HepG2 (cell line): Measurements from ENCODE around the gene MAP3K5. TPM values are rescaled to one million over a fixed set of nuclear protein-coding genes. Genes with fewer than 3 reads are reported as not detected.

Experiments used
- ATAC-seq: fragments of 200-7000 bp; cut with Tn5 transposase; 3 replicates; pipeline ENCODE4 v1.9.1; 2020; ENCODE audit warnings: mild to moderate bottlenecking, moderate library complexity
- BruUV-seq: library from RNA; stranded (reverse); fragments of 400-500 nt; replicated peaks from 2 replicates; lab custom pipeline; 2021; lab: Mats Ljungman, UMichigan
- CTCF ChIA-PET: fragments of 300-600 bp; formaldehyde crosslinking; extraction: SDS; loops from one replicate; lab custom pipeline; 2021; ENCODE audit warnings: low total read pairs, inconsistent platforms, low intra/inter-chr PET ratio; lab: Yijun Ruan, JAX
- POLR2A ChIA-PET: fragments of 350-600 bp; sonication (Branson Sonifier 250); formaldehyde crosslinking; loops from one replicate; lab custom pipeline; 2020; ENCODE audit warnings: antibody characterized with exemption, inconsistent platforms; lab: Yijun Ruan, JAX
- DNase-seq: peaks from one replicate; pipeline ENCODE4 v3.0.0-alpha.2; 2015; ENCODE audit warnings: low spot score
- FAIRE-seq: peaks from 3 replicates; lab custom pipeline; 2011; peaks lifted over from hg19 to GRCh38; lab: Jason Lieb, UNC
- H2AFZ ChIP-seq: one replicate; pipeline ENCODE4 v1.6.1; 2011; ENCODE audit warnings: low read length, inconsistent platforms
- H3K27ac ChIP-seq: fragments of 300-600 bp; 3 replicates; pipeline ENCODE4 v1.8.0; 2011; ENCODE audit warnings: mixed run types, mild to moderate bottlenecking, mixed read lengths, low read length, inconsistent platforms; ENCODE audit not compliant: insufficient read depth; ENCODE audit errors: extremely low read length
- H3K27me3 ChIP-seq, 2 experiments: fragments of 200-600 bp in 1 of 2; 2 replicates in 1 of 2; 3 replicates in 1 of 2; pipeline versions ENCODE4 v1.6.0 to v1.8.0; 2011; ENCODE audit warnings: low read length in 2 of 2, mild to moderate bottlenecking in 2 of 2, moderate library complexity in 2 of 2, inconsistent platforms in 1 of 2; ENCODE audit not compliant: insufficient read depth in 2 of 2, control insufficient read depth in 1 of 2
- H3K36me3 ChIP-seq, 2 experiments: fragments of 200-600 bp in 1 of 2; replicated peaks in 1 of 2; 2 replicates in 1 of 2; 3 replicates in 1 of 2; pipeline versions ENCODE4 v1.5.1 to v1.8.0; 2011; ENCODE audit warnings: low read length in 2 of 2, inconsistent platforms in 1 of 2; ENCODE audit not compliant: insufficient read depth in 2 of 2, control insufficient read depth in 1 of 2
- H3K4me1 ChIP-seq: 2 replicates; pipeline ENCODE4 v1.5.1; 2012; ENCODE audit warnings: low read length, inconsistent platforms; ENCODE audit not compliant: insufficient read depth
- H3K4me2 ChIP-seq: 2 replicates; pipeline ENCODE4 v1.6.0; 2011; ENCODE audit warnings: low read depth, low read length, inconsistent platforms
- H3K4me3 ChIP-seq, 3 experiments: fragments of 200-600 bp in 1 of 3; sonication (generic), shearing (Covaris generic) in 1 of 3; replicated peaks in 1 of 3; 2 replicates each; pipeline ENCODE4 v1.5.1; 2011 to 2016; ENCODE audit warnings: low read length in 3 of 3, inconsistent platforms in 2 of 3, low read depth in 2 of 3, mild to moderate bottlenecking in 2 of 3, control low read depth in 1 of 3, mixed read lengths in 1 of 3; ENCODE audit not compliant: insufficient read depth in 1 of 3
- H3K79me2 ChIP-seq: one replicate; pipeline ENCODE4 v1.6.1; 2011; ENCODE audit warnings: low read length, inconsistent platforms; ENCODE audit not compliant: insufficient read depth
- H3K9ac ChIP-seq: 2 replicates; pipeline ENCODE4 v1.6.0; 2011; ENCODE audit warnings: mild to moderate bottlenecking, low read depth, low read length, inconsistent platforms; ENCODE audit not compliant: insufficient read depth
- H3K9me3 ChIP-seq: 2 replicates; pipeline ENCODE4 v1.5.1; 2012; ENCODE audit warnings: mild to moderate bottlenecking, low read length
- H4K20me1 ChIP-seq: 2 replicates; pipeline ENCODE4 v1.6.0; 2011; ENCODE audit warnings: inconsistent platforms, mild to moderate bottlenecking, low read length, moderate library complexity; ENCODE audit not compliant: insufficient read depth
- CENPBD1 ChIP-seq: sonication (generic); formaldehyde crosslinking; IDR thresholded peaks from 2 replicates; pipeline ENCODE4 v1.8.0; 2022; ENCODE audit warnings: missing genetic modification reagents, low read depth, mild to moderate bottlenecking, borderline replicate concordance
- CHD2 ChIP-seq: IDR thresholded peaks from 2 replicates; pipeline ENCODE4 v1.6.1; 2011; ENCODE audit warnings: low read depth, low read length, improper control_type of control experiment
- HNF4G ChIP-seq, 2 experiments: sonication (generic) in 1 of 2; formaldehyde crosslinking in 1 of 2; IDR thresholded peaks; 2 replicates each; pipeline versions ENCODE4 v1.4.0 to v1.6.1; 2011 to 2020; ENCODE audit warnings: borderline replicate concordance in 2 of 2, low read depth in 2 of 2, mild to moderate bottlenecking in 2 of 2, low read length in 1 of 2, missing genetic modification reagents in 1 of 2, moderate library complexity in 1 of 2
- NFIB ChIP-seq: sonication (generic); formaldehyde crosslinking; IDR thresholded peaks from 2 replicates; pipeline ENCODE4 v1.9.0; 2021; ENCODE audit warnings: missing genetic modification reagents, mild to moderate bottlenecking, borderline replicate concordance
- NFKB2 ChIP-seq: sonication (generic); formaldehyde crosslinking; IDR thresholded peaks from 2 replicates; pipeline ENCODE4 v1.4.0; 2020; ENCODE audit warnings: missing genetic modification reagents, borderline replicate concordance
- POLR2G ChIP-seq: fragments of 200-400 bp; formaldehyde crosslinking; IDR thresholded peaks from 2 replicates; pipeline ENCODE4 v1.6.1; 2018; ENCODE audit warnings: mild to moderate bottlenecking, low read depth, low read length, moderate library complexity
- REST ChIP-seq, 2 experiments: IDR thresholded peaks; 2 replicates each; pipeline ENCODE4 v1.6.1; 2011 to 2012; ENCODE audit warnings: low read length in 2 of 2, borderline replicate concordance in 1 of 2, low read depth in 1 of 2, mild to moderate bottlenecking in 1 of 2, moderate library complexity in 1 of 2
- RXRB ChIP-seq: IDR thresholded peaks from 2 replicates; pipeline ENCODE4 v1.6.1; 2016; ENCODE audit warnings: borderline replicate concordance, missing genetic modification reagents, missing compliant biosample characterization
- SNAI1 ChIP-seq: sonication (generic); formaldehyde crosslinking; IDR thresholded peaks from 2 replicates; pipeline ENCODE4 v1.5.0; 2020; ENCODE audit warnings: mild to moderate bottlenecking, missing genetic modification reagents, borderline replicate concordance
- STAG1 ChIP-seq: sonication (generic); formaldehyde crosslinking; IDR thresholded peaks from 2 replicates; pipeline ENCODE4 v1.4.0; 2020; ENCODE audit warnings: missing genetic modification reagents
- ZFP37 ChIP-seq: sonication (generic); formaldehyde crosslinking; IDR thresholded peaks from 2 replicates; pipeline ENCODE4 v1.4.0; 2020; ENCODE audit warnings: missing genetic modification reagents, borderline replicate concordance
- ZNF281 ChIP-seq: sonication (generic); formaldehyde crosslinking; IDR thresholded peaks from 2 replicates; pipeline ENCODE4 v1.4.0; 2020; ENCODE audit warnings: missing genetic modification reagents, borderline replicate concordance
- ZNF430 ChIP-seq: sonication (generic); formaldehyde crosslinking; IDR thresholded peaks from 2 replicates; pipeline ENCODE4 v1.9.0; 2021; ENCODE audit warnings: mild to moderate bottlenecking, missing genetic modification reagents
- WGBS: methylation state at CpG from one replicate; pipeline ENCODE4 v1.1.6; 2017; ENCODE audit warnings: low lambda C conversion rate; 5-methylcytosine and 5-hydroxymethylcytosine counted together
- in situ Hi-C: cut with HindIII; loops from 2 replicates; pipeline ENCODE4 v1.10.0; 2017; ENCODE audit warnings: low pct_unique_long_range_greater_than_20kb; ENCODE audit not compliant: extremely low pct_ligation_motif_present
- intact Hi-C: fragments of 100-400 bp; cut with micrococcal nuclease; formaldehyde crosslinking; loops from one replicate; pipeline ENCODE4 v1.10.0; 2022; ENCODE audit not compliant: unreplicated experiment
- polyA plus RNA-seq, 8 experiments: library from polyadenylated mRNA; depleted of rRNA in 3 of 8; stranded (reverse) in 7 of 8; unstranded in 1 of 8; fragments of >200 nt; fragmentation: Illumina TruSeq in 4 of 8; extraction: Trizol in 4 of 8; gene quantifications; 2 replicates each; pipeline versions ENCODE4 v1.2.1 to v1.2.3, GENCODE V29; 2011 to 2016; ENCODE audit warnings: low read depth in 4 of 8, missing spikeins in 1 of 8, mixed read lengths in 1 of 8; ENCODE audit not compliant: insufficient read depth in 1 of 8
- total RNA-seq, 5 experiments: library from RNA; depleted of rRNA; stranded (reverse); fragments of >200 nt; fragmentation: Illumina TruSeq; extraction: Trizol; gene quantifications; 2 replicates each; pipeline ENCODE4 v1.2.3, GENCODE V29; 2016; ENCODE audit warnings: low read depth in 1 of 5
- TF ChIP-seq, protein P1 (sequence below): sonication (generic); formaldehyde crosslinking; IDR thresholded peaks from 2 replicates; pipeline ENCODE4 v1.8.0; 2023; ENCODE audit warnings: mild to moderate bottlenecking, missing genetic modification reagents
- TF ChIP-seq, protein P2 (sequence below): sonication (generic); formaldehyde crosslinking; IDR thresholded peaks from 2 replicates; pipeline ENCODE4 v1.5.1; 2020; ENCODE audit warnings: missing genetic modification reagents, mild to moderate bottlenecking, borderline replicate concordance

Gene MAP3K5
- total and polyA plus RNA-seq, 2 of the 13 experiments (the other 11 are each of a cell fraction or from before 2014, with no cell fraction given): not detected

DNA sequence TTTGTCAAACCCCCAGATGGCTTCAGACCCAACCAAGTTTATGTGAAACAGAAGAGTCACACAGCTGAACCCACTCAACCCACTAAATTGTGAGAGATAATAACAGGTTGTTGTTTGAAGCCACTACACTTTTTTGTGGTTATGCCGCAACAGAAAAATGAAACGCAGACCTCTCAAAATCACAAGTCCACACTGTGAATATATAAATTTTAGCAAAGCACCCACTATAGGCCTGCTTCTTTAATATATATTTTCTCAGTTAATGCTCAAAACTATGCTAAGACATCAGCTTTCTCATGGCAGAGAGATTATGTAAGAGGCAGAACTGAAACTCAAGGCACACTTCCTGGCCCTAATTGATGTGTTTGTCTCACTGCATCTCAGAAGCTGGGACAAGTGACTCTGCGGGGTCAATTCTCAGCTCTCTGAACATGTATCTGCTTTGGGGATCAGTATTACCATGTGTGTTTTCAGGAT is 27.7 kb downstream of the MAP3K5 start:
- no peaks in the 10 kb centered on the region for H3K4me1 ChIP-seq
- no peaks in the 10 kb centered on the region for H3K9me3 ChIP-seq
- H3K27ac ChIP-seq: no peak overlapping the region
- no peaks in the 10 kb centered on the region for H3K36me3 ChIP-seq
- no peak for DNase-seq
- H4K20me1 ChIP-seq: no peaks in the 10 kb centered on the region
- intact Hi-C loops (no loop called here), in situ Hi-C loops (no loop called here)
- no peak overlapping the region for H3K9ac ChIP-seq
- ChIA-PET CTCF (no interaction called here), POLR2A (no interaction called here)
- WGBS: 61% methylated on average over 3 of the region's 3 CpGs
- H3K79me2 ChIP-seq: no peaks in the 10 kb centered on the region
- H2AFZ ChIP-seq: no peak overlapping the region
- no peak for FAIRE-seq
- H3K4me3 ChIP-seq: no peak overlapping the region
- no peaks in the 10 kb centered on the region; a peak in 1 of 5 replicates for H3K27me3 ChIP-seq
- BruUV-seq: no TSS peak
- ATAC-seq: no peak
- H3K4me2 ChIP-seq: no peak overlapping the region
- TF ChIP-seq, protein P1, sequence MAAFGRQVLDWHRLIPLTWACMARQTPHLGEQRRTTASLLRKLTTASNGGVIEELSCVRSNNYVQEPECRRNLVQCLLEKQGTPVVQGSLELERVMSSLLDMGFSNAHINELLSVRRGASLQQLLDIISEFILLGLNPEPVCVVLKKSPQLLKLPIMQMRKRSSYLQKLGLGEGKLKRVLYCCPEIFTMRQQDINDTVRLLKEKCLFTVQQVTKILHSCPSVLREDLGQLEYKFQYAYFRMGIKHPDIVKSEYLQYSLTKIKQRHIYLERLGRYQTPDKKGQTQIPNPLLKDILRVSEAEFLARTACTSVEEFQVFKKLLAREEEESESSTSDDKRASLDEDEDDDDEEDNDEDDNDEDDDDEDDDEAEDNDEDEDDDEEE (CRISPR knock-in tag): no peak
- TF ChIP-seq CHD2: no peak
- no peak for TF ChIP-seq NFKB2 (CRISPR knock-in tag)
- no peak for TF ChIP-seq CENPBD1 (CRISPR knock-in tag)
- TF ChIP-seq RXRB: no peak
- TF ChIP-seq POLR2G: no peak
- no peak for TF ChIP-seq ZFP37 (CRISPR knock-in tag)
- no peak for TF ChIP-seq NFIB (CRISPR knock-in tag)
- TF ChIP-seq, protein P2, sequence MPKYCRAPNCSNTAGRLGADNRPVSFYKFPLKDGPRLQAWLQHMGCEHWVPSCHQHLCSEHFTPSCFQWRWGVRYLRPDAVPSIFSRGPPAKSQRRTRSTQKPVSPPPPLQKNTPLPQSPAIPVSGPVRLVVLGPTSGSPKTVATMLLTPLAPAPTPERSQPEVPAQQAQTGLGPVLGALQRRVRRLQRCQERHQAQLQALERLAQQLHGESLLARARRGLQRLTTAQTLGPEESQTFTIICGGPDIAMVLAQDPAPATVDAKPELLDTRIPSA (CRISPR knock-in tag): no peak
- TF ChIP-seq REST (IDR thresholded peaks at IDR 0.05; ENCODE audit: borderline replicate concordance in 1 of 2, low read depth in 1 of 2, low read length in 2 of 2): no peak
- TF ChIP-seq ZNF281 (CRISPR knock-in tag): no peak
- no peak for TF ChIP-seq ZNF430 (CRISPR knock-in tag)
- TF ChIP-seq HNF4G (IDR thresholded peaks at IDR 0.05; ENCODE audit: borderline replicate concordance, low read depth, low read length): no peak
- no peak for TF ChIP-seq HNF4G (CRISPR knock-in tag; IDR thresholded peaks at IDR 0.05; ENCODE audit: borderline replicate concordance, low read depth)
- TF ChIP-seq SNAI1: no peak
- no peak for TF ChIP-seq STAG1 (CRISPR knock-in tag)
